HFFc6 (cell line): ENCODE data around the gene PMPCA. TPM values are rescaled to one million over a fixed set of nuclear protein-coding genes. Genes with fewer than 3 reads are reported as not detected.

Source experiments
- DNase-seq: peaks from one replicate; pipeline ENCODE4 v3.0.0-alpha.2; 2018
- H3K27ac Mint-ChIP-seq: 2 replicates; pipeline ENCODE4 v1.8.0; 2020; ENCODE audit warnings: mild to moderate bottlenecking, mixed read lengths
- H3K27me3 Mint-ChIP-seq: 2 replicates; pipeline ENCODE4 v1.8.0; 2021; ENCODE audit warnings: mild to moderate bottlenecking, moderate library complexity, mixed read lengths; ENCODE audit not compliant: insufficient read depth
- H3K36me3 Mint-ChIP-seq: 2 replicates; pipeline ENCODE4 v1.8.0; 2021; ENCODE audit warnings: low read depth, mixed read lengths
- H3K4me1 Mint-ChIP-seq: 2 replicates; pipeline ENCODE4 v1.8.0; 2020; ENCODE audit warnings: low read depth, mixed read lengths
- H3K4me3 Mint-ChIP-seq: 2 replicates; pipeline ENCODE4 v1.8.0; 2020; ENCODE audit warnings: mild to moderate bottlenecking, moderate library complexity, mixed read lengths
- H3K9me3 Mint-ChIP-seq: 2 replicates; pipeline ENCODE4 v1.8.0; 2020; ENCODE audit warnings: mild to moderate bottlenecking, mixed read lengths
- CTCF ChIP-seq: fragments of 200-600 bp; sonication (generic); IDR thresholded peaks from 2 replicates; pipeline ENCODE4 v1.5.0; 2021; ENCODE audit warnings: antibody characterized with exemption, mild to moderate bottlenecking
- total RNA-seq, 6 experiments: library from RNA; stranded (reverse); fragmentation: NEBNext Ultra II Directional; extraction: Animal tissue kit (Norgen Biotek cat#: 25700); gene quantifications; 2 replicates in 1 of 6; 3 replicates in 5 of 6; pipeline ENCODE4 v1.2.3, GENCODE V29; 2021

The PMPCA gene
- total RNA-seq, 6 experiments from 2014 or later = 69.1 to 81.0 (median 75.9) TPM

- H3K4me3 Mint-ChIP-seq = no peak overlapping the region
- no peak for TF ChIP-seq CTCF
- no peaks in the 10 kb centered on the region for H3K9me3 Mint-ChIP-seq
- H3K4me1 Mint-ChIP-seq = peaks cover 20% of the 10 kb centered on the region
- no peak for DNase-seq
- no peak overlapping the region for H3K27ac Mint-ChIP-seq
- H3K27me3 Mint-ChIP-seq = peaks cover 11% of the 10 kb centered on the region; the same call in 1 of the 2 replicates
- peaks cover 17% of the 10 kb centered on the region for H3K36me3 Mint-ChIP-seq
Observed at GRCh38 chr9:136433043-136433715, 22.7 kb downstream of the PMPCA start.

DNA sequence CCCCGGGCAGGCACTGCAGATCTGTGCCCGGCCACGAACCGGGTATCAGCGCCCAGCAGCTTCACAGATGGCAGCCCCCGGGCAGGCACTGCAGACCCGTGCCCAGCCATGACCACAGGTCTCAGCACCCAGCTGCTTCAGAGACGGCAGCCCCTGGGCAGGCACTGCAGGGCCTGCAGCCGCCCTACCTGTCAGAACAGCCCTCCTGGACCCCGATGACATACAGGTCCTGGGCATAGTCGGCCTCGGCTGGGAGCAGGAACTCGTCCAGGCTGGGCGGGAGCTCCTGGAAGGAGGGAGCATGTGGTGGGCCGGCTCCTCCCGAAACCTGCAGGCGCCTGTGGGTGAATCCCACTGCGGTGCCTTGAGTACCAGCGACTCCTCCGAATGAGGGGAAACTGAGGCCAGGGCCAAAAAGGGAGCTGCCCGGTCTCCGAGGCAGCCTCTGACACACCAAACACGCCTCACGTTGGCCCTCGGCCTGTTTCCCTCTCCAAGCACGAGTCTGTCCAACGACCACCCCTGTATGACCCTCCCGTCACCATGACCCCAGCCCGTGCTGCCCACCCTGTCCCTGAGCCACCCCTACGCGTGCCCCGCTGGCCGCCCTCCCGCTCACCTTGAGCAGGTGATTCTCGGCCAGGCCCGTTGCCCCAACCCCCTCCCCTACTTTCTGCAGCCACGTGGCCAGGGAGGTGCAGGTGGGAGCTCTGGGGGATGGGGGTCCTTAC is 23.6 kb downstream of the PMPCA start:
- DNase-seq = no peak
- H3K27ac Mint-ChIP-seq = no peak overlapping the region
- H3K9me3 Mint-ChIP-seq = no peaks in the 10 kb centered on the region

GRCh38 chr9:136434580-136435169 is 24.2 kb downstream of the PMPCA start:
- no peaks in the 10 kb centered on the region for H3K9me3 Mint-ChIP-seq
- peaks cover 14% of the 10 kb centered on the region for H3K36me3 Mint-ChIP-seq
- H3K4me3 Mint-ChIP-seq = no peak overlapping the region
- peaks cover 8% of the 10 kb centered on the region; the same call in 1 of the 2 replicates for H3K27me3 Mint-ChIP-seq
- TF ChIP-seq CTCF = no peak
- no peak overlapping the region for H3K27ac Mint-ChIP-seq
- DNase-seq = no peak
- H3K4me1 Mint-ChIP-seq = peaks cover 22% of the 10 kb centered on the region

More for the DNA sequence above, 23.6 kb downstream of the PMPCA start:
- TF ChIP-seq CTCF = no peak
- Mint-ChIP-seq H3K27me3 (peaks cover 11% of the 10 kb centered on the region; the same call in 1 of the 2 replicates), H3K4me3 (no peak overlapping the region), H3K4me1 (peaks cover 22% of the 10 kb centered on the region), H3K36me3 (peaks cover 14% of the 10 kb centered on the region)

DNA sequence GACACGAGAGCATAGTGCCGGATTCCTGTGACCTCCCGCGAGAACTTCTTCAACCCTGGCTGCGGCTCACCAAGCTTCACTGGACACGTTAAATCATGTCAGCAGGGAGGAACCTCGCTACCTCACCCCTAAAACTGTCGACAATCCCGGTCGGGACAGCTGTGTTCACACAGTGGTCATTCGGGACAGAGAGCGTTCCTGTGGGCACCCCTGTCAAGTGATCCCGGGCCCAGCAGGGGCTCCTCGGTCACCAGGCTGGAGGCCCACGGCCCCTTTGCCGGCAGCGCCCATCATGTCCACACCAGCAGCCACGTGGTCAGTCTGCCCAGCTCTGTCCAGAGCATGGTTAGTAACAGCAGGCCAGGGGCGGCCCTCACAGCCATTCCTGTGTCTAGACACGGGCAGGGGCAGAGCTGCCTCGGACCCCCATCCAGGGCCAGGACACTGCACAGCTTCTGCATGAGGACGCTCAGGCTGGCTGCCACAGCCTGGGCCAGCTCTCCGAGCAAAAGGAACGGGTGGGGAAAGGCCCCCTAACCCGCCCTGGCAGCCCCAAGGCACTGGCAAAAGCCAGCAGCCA is 25.7 kb downstream of the PMPCA start:
- peak overlapping the region; percentile 93 for H3K4me3 Mint-ChIP-seq
- H3K36me3 Mint-ChIP-seq = peaks cover 14% of the 10 kb centered on the region
- TF ChIP-seq CTCF = no peak

GRCh38 chr9:136437430-136437829 is 27.0 kb downstream of the PMPCA start:
- Mint-ChIP-seq H3K27me3 (peaks cover 9% of the 10 kb centered on the region; the same call in 1 of the 2 replicates), H3K4me3 (peak overlapping the region; percentile 93), H3K36me3 (peaks cover 17% of the 10 kb centered on the region), H3K4me1 (peaks cover 26% of the 10 kb centered on the region), H3K9me3 (no peaks in the 10 kb centered on the region), H3K27ac (peak overlapping the region; percentile 51)
- no peak for TF ChIP-seq CTCF
- no peak for DNase-seq

More for the DNA sequence above, 25.7 kb downstream of the PMPCA start:
- H3K27me3 Mint-ChIP-seq = peaks cover 9% of the 10 kb centered on the region; the same call in 1 of the 2 replicates
- DNase-seq = no peak
- H3K4me1 Mint-ChIP-seq = peaks cover 22% of the 10 kb centered on the region
- H3K27ac Mint-ChIP-seq = no peak overlapping the region; the same call in 1 of the 2 replicates
- H3K9me3 Mint-ChIP-seq = no peaks in the 10 kb centered on the region
